Measurements from ENCODE around the gene ATP8B4. TPM values are rescaled to one million over a fixed set of nuclear protein-coding genes. Genes with fewer than 3 reads are reported as not detected.
"Not testable (repeated sequence)": the region's sequence is repeated elsewhere in the genome, so short reads cannot be mapped to it uniquely, and the experiment has no call there.

The ATP8B4 gene
- total RNA-seq, 1 donor from 2014 or later = 1.1 TPM

GRCh38 chr15:50106457-50106856 lies 12.6 kb downstream of the ATP8B4 start:
- H3K27me3 ChIP-seq (ENCODE audit: control insufficient read depth, insufficient read depth, low read length) = no peaks in the 10 kb centered on the region
- no peak for FAIRE-seq
- no peak overlapping the region for H3K4me3 ChIP-seq (ENCODE audit: low read depth, low read length)
- no peak for DNase-seq (ENCODE audit: low read depth)
- no peaks in the 10 kb centered on the region for H3K36me3 ChIP-seq (ENCODE audit: control insufficient read depth, insufficient read depth, low read length)
- no peak for TF ChIP-seq CTCF (IDR thresholded peaks at IDR 0.05; ENCODE audit: insufficient read depth, low read length, severe bottlenecking)

GRCh38 chr15:50100486-50100885 lies 18.5 kb downstream of the ATP8B4 start:
- no peak for FAIRE-seq
- no peak for TF ChIP-seq CTCF (IDR thresholded peaks at IDR 0.05; ENCODE audit: insufficient read depth, low read length, severe bottlenecking)
- Histone ChIP-seq H3K27me3 (ENCODE audit: control insufficient read depth, insufficient read depth, low read length) (no peaks in the 10 kb centered on the region), H3K4me3 (ENCODE audit: low read depth, low read length) (no peak overlapping the region), H3K36me3 (ENCODE audit: control insufficient read depth, insufficient read depth, low read length) (no peaks in the 10 kb centered on the region)
- no peak for DNase-seq (ENCODE audit: low read depth)

- DNase-seq (ENCODE audit: low read depth) (no peak), FAIRE-seq (no peak)
- H3K4me3 ChIP-seq (ENCODE audit: low read depth, low read length) = no peak overlapping the region
- no peaks in the 10 kb centered on the region for H3K27me3 ChIP-seq (ENCODE audit: control insufficient read depth, insufficient read depth, low read length)
- H3K36me3 ChIP-seq (ENCODE audit: control insufficient read depth, insufficient read depth, low read length) = no peaks in the 10 kb centered on the region
- TF ChIP-seq CTCF (IDR thresholded peaks at IDR 0.05; ENCODE audit: insufficient read depth, low read length, severe bottlenecking) = no peak
Measured at GRCh38 chr15:50098545-50098944, 20.5 kb downstream of the ATP8B4 start.

GRCh38 chr15:50095938-50096821 lies 22.9 kb downstream of the ATP8B4 start:
- Histone ChIP-seq H3K36me3 (ENCODE audit: control insufficient read depth, insufficient read depth, low read length) (no peaks in the 10 kb centered on the region), H3K4me3 (ENCODE audit: low read depth, low read length) (no peak overlapping the region), H3K27me3 (ENCODE audit: control insufficient read depth, insufficient read depth, low read length) (no peaks in the 10 kb centered on the region)
- DNase-seq (ENCODE audit: low read depth) = no peak
- no peak for TF ChIP-seq CTCF (IDR thresholded peaks at IDR 0.05; ENCODE audit: insufficient read depth, low read length, severe bottlenecking)
- FAIRE-seq = no peak

GRCh38 chr15:50089386-50089785 lies 29.6 kb downstream of the ATP8B4 start:
- FAIRE-seq; DNase-seq (ENCODE audit: low read depth); H3K4me3 ChIP-seq (ENCODE audit: low read depth, low read length); H3K27me3 ChIP-seq (ENCODE audit: control insufficient read depth, insufficient read depth, low read length); H3K36me3 ChIP-seq (ENCODE audit: control insufficient read depth, insufficient read depth, low read length): not testable (repeated sequence)

- TF ChIP-seq CTCF (IDR thresholded peaks at IDR 0.05; ENCODE audit: insufficient read depth, low read length, severe bottlenecking) = no peak
- no peaks in the 10 kb centered on the region for H3K36me3 ChIP-seq (ENCODE audit: control insufficient read depth, insufficient read depth, low read length)
- no peaks in the 10 kb centered on the region for H3K27me3 ChIP-seq (ENCODE audit: control insufficient read depth, insufficient read depth, low read length)
- H3K4me3 ChIP-seq (ENCODE audit: low read depth, low read length) = no peak overlapping the region
- DNase-seq (ENCODE audit: low read depth) = no peak
- no peak for FAIRE-seq
Measured at GRCh38 chr15:50084932-50085331, 34.1 kb downstream of the ATP8B4 start.
